ENCODE results near the gene CD200R1L. TPM values are rescaled to one million over a fixed set of nuclear protein-coding genes. Genes with fewer than 3 reads are reported as not detected.

The CD200R1L gene
- total and polyA plus RNA-seq, 9 of the 15 experiments (the other 6 are each of a cell fraction or from before 2014, with no cell fraction given) = not detected

GRCh38 chr3:112794622-112795172 lies 52.0 kb downstream of the CD200R1L start:
- POLR2A ChIA-PET = interaction anchor here (0.7 kb wide), 1 partner anchor 300 kb away, joined by 3 read pairs; no protein-coding TSS in a partner anchor
- ATAC-seq = peak; percentile 69
- no peak for TF ChIP-seq SMAD1 (IDR thresholded peaks at IDR 0.05; ENCODE audit: low read depth, low read length, partially characterized antibody)
- TF ChIP-seq SMARCA5 (IDR thresholded peaks at IDR 0.05) = no peak
- TF ChIP-seq BRF2 (IDR thresholded peaks at IDR 0.05; ENCODE audit: borderline replicate concordance, insufficient read depth, insufficient read length) = no peak
- no peak for TF ChIP-seq PBX2 (CRISPR knock-in tag; IDR thresholded peaks at IDR 0.05; ENCODE audit: low read depth)
- TF ChIP-seq PBX2 (tag; conservative IDR thresholded peaks at IDR 0.05; ENCODE audit: low read depth) = no peak
- peak; percentile 40; the same call in 1 of the 2 replicates for TF ChIP-seq DPF2 (IDR thresholded peaks at IDR 0.05)
- no peak for TF ChIP-seq PKNOX1 (IDR thresholded peaks at IDR 0.05)
- TF ChIP-seq KAT8 (IDR thresholded peaks at IDR 0.05; ENCODE audit: low read depth) = no peak
- peak; percentile 67 for TF ChIP-seq CBFA2T2 (conservative IDR thresholded peaks at IDR 0.05)
- TF ChIP-seq ZNF134 (CRISPR knock-in tag; conservative IDR thresholded peaks at IDR 0.05) = no peak
- TF ChIP-seq CTBP1 (IDR thresholded peaks at IDR 0.05; ENCODE audit: borderline replicate concordance) = peak; percentile 56
- TF ChIP-seq TBL1XR1 (IDR thresholded peaks at IDR 0.05; ENCODE audit: low read length in 2 of 2) = peak in 1 of 2 experiments; percentile 45; a peak in 1 of 4 replicates
- no peak for TF ChIP-seq ETS1 (conservative IDR thresholded peaks at IDR 0.05; ENCODE audit: control insufficient read depth, low read depth, low read length)
- no peak for TF ChIP-seq ZFP30 (CRISPR knock-in tag; IDR thresholded peaks at IDR 0.05; ENCODE audit: borderline replicate concordance)
- no peak for TF ChIP-seq JUND (IDR thresholded peaks at IDR 0.05; ENCODE audit: borderline replicate concordance, low read depth, low read length)
- TF ChIP-seq JUND (tag; IDR thresholded peaks at IDR 0.05; ENCODE audit: borderline replicate concordance, low read depth, low read length) = peak; percentile 56; the same call in 1 of the 3 replicates
- TF ChIP-seq ZFPM2 (CRISPR knock-in tag; IDR thresholded peaks at IDR 0.05) = no peak

More at GRCh38 chr3:112794622-112795172, 52.0 kb downstream of the CD200R1L start:
- no TSS peak for BruUV-seq (replicated peaks)
- Histone ChIP-seq H3K79me2 (ENCODE audit: control insufficient read depth, insufficient read depth, low read length) (no peaks in the 10 kb centered on the region), H3K9ac (ENCODE audit: insufficient read depth in 1 of 2, low read depth in 2 of 2, low read length in 2 of 2) (peak overlapping the region in 1 of 2 experiments; percentile 2; a peak in 1 of 4 replicates), H3K27ac (ENCODE audit: extremely low read depth, low read depth, low read length) (no peak overlapping the region; the same call in 2 of the 3 replicates), H3K4me3 (no peak overlapping the region), H3K27me3 (ENCODE audit: control insufficient read depth in 2 of 2, insufficient read depth in 2 of 2, low read length in 2 of 2) (no peaks in the 10 kb centered on the region), H3K4me1 (replicated peaks in 1 of 2; ENCODE audit: control insufficient read depth in 2 of 2, insufficient read depth in 2 of 2, low read length in 2 of 2) (peaks cover 0 to 16% of the 10 kb centered on the region in 2 experiments; a peak in 3 of 5 replicates), H3K36me3 (ENCODE audit: control insufficient read depth, insufficient read depth, low read length) (no peaks in the 10 kb centered on the region), H4K20me1 (replicated peaks; ENCODE audit: control insufficient read depth, insufficient read depth, low read length) (no peaks in the 10 kb centered on the region), H3K9me3 (replicated peaks; ENCODE audit: control insufficient read depth, insufficient read depth, low read depth, low read length) (no peaks in the 10 kb centered on the region), H3K9me1 (ENCODE audit: control insufficient read depth, insufficient read depth, low read length) (no peaks in the 10 kb centered on the region), H3K4me2 (ENCODE audit: insufficient read depth, low read length) (no peak overlapping the region; the same call in 1 of the 2 replicates), H2AFZ (ENCODE audit: low read depth, low read length) (no peak overlapping the region)
- intact Hi-C loops (cut with micrococcal nuclease) (no loop called here), in situ Hi-C loops (cut with MboI) (no loop called here)
- CTCF ChIA-PET (ENCODE audit: low intra/inter-chr PET ratio) = no interaction called here
- peak; percentile 65 for FAIRE-seq
- WGBS (ENCODE audit: insufficient coverage, low coverage, missing lambda C conversion rate) = 5% methylated on average over 6 of the region's 6 CpGs
- DNase-seq (ENCODE audit: extremely low read depth in 1 of 4, low spot score in 3 of 4) = peak in 2 of 4 experiments; percentile 10 to 57
